Kidney (tissue), 14 donors: ENCODE results near the gene KRT7. TPM values are rescaled to one million over a fixed set of nuclear protein-coding genes. Genes with fewer than 3 reads are reported as not detected.

Source experiments
- DNase-seq, 5 donors: peaks; one replicate each; pipeline ENCODE4 v3.0.0-alpha.2; 2013 to 2020
- FAIRE-seq: peaks from 2 replicates; lab custom pipeline; 2012; peaks lifted over from hg19 to GRCh38; lab: Jason Lieb, UNC
- H3K27ac ChIP-seq, 2 donors: one replicate each; pipeline ENCODE4 v1.7.0; 2013; ENCODE audit warnings: low read depth in 2 of 2, low read length in 2 of 2, inconsistent platforms in 1 of 2
- H3K27me3 ChIP-seq: one replicate; pipeline ENCODE4 v1.7.1; 2013; ENCODE audit warnings: low read length, inconsistent platforms; ENCODE audit not compliant: control insufficient read depth, insufficient read depth
- H3K36me3 ChIP-seq, 3 donors: one replicate each; pipeline versions ENCODE4 v1.7.0 to v1.7.1; 2013; ENCODE audit warnings: low read length in 3 of 3, control low read depth in 1 of 3, inconsistent platforms in 1 of 3; ENCODE audit not compliant: insufficient read depth in 3 of 3, control insufficient read depth in 2 of 3
- H3K4me1 ChIP-seq, 3 donors: one replicate each; pipeline versions ENCODE4 v1.7.0 to v1.7.1; 2013; ENCODE audit warnings: low read length in 3 of 3, inconsistent platforms in 1 of 3, low read depth in 1 of 3; ENCODE audit not compliant: control insufficient read depth in 2 of 3, insufficient read depth in 2 of 3
- H3K4me3 ChIP-seq, 3 donors: one replicate each; pipeline versions ENCODE4 v1.7.0 to v1.8.1; 2013; ENCODE audit warnings: low read length in 3 of 3, control low read depth in 1 of 3, inconsistent platforms in 1 of 3
- H3K9ac ChIP-seq, 3 donors: one replicate each; pipeline versions ENCODE4 v1.7.0 to v1.7.1; 2013; ENCODE audit warnings: low read length in 3 of 3, control low read depth in 1 of 3, inconsistent platforms in 1 of 3
- H3K9me3 ChIP-seq, 3 donors: one replicate each; pipeline versions ENCODE4 v1.7.0 to v1.7.1; 2013; ENCODE audit warnings: low read length in 3 of 3, control low read depth in 1 of 3, inconsistent platforms in 1 of 3; ENCODE audit not compliant: control insufficient read depth in 2 of 3, insufficient read depth in 1 of 3
- intact Hi-C: fragments of 100-400 bp; cut with DNase I; formaldehyde crosslinking; loops from one replicate; pipeline ENCODE4 v1.11.1; 2022
- polyA plus RNA-seq: library from polyadenylated mRNA; stranded (reverse); fragments of 350-450 nt; fragmentation: Illumina TruSeq; extraction: RNeasy Lipid Tissue Mini Kit (QIAGEN cat#74804); gene quantifications from one replicate; pipeline ENCODE4 v1.2.3, GENCODE V29; 2014; ENCODE audit warnings: low read depth, low replicate concordance; ENCODE audit not compliant: insufficient read depth
- total RNA-seq: library from RNA; stranded (reverse); fragmentation: NEBNext Ultra II Directional; extraction: Animal tissue kit (Norgen Biotek cat#: 25700); gene quantifications from one replicate; pipeline ENCODE4 v1.2.1, GENCODE V29; 2021
- TF ChIP-seq, protein P1 (sequence below): IDR thresholded peaks from 3 replicates; pipeline ENCODE4 v1.5.1; 2012; ENCODE audit warnings: mild to moderate bottlenecking, moderate library complexity, borderline replicate concordance; ENCODE audit not compliant: insufficient read depth; ENCODE audit errors: extremely low read depth
- donor health status: control.
- donor health status: control.
- donor health status: control.
- donor health status: control.
- donor health status: control.
- donor health status: DM: yes; HTN: yes; CAD: no.
- donor health status: Normal renal cell carcinoma (clear cell type).

Gene KRT7
- total and polyA plus RNA-seq, 2 donors from 2014 or later, result 173 to 1,490 TPM

DNA sequence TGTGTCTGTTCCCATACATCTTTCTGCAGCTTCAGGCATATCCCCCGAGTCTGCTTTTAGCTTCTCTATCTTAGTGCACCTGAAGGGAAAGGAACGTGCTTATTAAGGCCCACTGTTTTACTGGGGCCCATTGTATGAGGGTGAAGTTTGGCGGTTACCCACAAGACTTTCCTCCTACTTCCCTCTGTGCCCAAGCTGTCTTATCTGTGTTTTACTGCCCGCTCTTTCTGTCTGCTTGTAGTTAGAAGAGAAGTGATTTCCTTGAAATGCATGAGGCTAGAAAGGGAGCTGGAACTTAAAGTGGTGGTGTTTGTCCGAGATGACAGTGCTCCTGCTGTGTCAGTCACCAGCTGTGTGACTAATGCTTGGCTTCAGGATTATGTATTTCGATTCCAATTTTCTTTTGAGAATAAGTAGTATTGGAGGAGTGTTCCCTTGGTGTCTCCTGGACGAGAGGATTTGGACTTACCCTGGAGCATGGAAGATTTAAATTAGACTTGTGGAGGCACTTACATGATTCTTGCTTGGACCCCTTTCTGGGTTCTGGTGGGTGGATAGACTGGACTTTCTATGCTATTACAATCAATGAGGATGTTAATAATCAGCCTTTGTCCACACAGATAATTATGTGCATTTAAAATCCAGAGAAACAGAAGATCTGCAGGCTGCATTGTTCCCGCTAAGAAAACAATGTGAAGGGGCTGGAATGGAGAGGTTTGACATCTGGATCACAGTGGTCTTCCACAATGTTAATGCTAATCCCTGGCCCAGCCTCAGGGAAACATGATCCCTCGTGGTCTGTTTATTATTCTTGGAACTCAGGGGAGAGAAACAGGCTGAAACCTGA, 27.5 kb downstream of the KRT7 start:
- Histone ChIP-seq H3K9ac (no peak overlapping the region), H3K36me3 (no peaks in the 10 kb centered on the region), H3K27ac (no peak overlapping the region), H3K9me3 (no peaks in the 10 kb centered on the region), H3K4me1 (peaks cover 0 to 4% (median 3%) of the 10 kb centered on the region in 3 donors), H3K27me3 (peaks cover 19% of the 10 kb centered on the region), H3K4me3 (no peak overlapping the region)
- TF ChIP-seq, protein P1, sequence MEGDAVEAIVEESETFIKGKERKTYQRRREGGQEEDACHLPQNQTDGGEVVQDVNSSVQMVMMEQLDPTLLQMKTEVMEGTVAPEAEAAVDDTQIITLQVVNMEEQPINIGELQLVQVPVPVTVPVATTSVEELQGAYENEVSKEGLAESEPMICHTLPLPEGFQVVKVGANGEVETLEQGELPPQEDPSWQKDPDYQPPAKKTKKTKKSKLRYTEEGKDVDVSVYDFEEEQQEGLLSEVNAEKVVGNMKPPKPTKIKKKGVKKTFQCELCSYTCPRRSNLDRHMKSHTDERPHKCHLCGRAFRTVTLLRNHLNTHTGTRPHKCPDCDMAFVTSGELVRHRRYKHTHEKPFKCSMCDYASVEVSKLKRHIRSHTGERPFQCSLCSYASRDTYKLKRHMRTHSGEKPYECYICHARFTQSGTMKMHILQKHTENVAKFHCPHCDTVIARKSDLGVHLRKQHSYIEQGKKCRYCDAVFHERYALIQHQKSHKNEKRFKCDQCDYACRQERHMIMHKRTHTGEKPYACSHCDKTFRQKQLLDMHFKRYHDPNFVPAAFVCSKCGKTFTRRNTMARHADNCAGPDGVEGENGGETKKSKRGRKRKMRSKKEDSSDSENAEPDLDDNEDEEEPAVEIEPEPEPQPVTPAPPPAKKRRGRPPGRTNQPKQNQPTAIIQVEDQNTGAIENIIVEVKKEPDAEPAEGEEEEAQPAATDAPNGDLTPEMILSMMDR, result no peak
- FAIRE-seq (no peak), DNase-seq (peak in 4 of 5 donors; percentile 57 to 87 (median 74))
- intact Hi-C loops, result no loop called here

DNA sequence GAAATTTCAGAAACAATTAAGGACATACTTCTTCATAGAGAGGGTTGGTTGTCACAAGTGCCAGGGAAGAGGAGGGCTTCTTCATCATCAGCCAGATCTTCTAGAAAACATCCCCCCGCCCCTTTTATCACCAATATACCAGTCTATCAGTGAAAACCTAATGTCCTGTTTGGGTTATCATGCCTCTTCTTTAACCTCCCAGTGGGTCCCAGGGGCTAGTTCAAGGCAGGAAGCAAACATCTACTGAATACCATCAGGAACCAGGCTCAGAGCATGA, 28.1 kb downstream of the KRT7 start:
- no peak overlapping the region for H3K27ac ChIP-seq
- H3K9ac ChIP-seq, result no peak overlapping the region
- intact Hi-C loops, result no loop called here
- H3K27me3 ChIP-seq, result peaks cover 18% of the 10 kb centered on the region
- DNase-seq (no peak), FAIRE-seq (no peak)
- H3K36me3 ChIP-seq, result no peaks in the 10 kb centered on the region
- H3K4me1 ChIP-seq, result peaks cover 0 to 4% (median 3%) of the 10 kb centered on the region in 3 donors
- TF ChIP-seq, protein P1, result no peak
- H3K9me3 ChIP-seq, result no peaks in the 10 kb centered on the region
- H3K4me3 ChIP-seq, result no peak overlapping the region

DNA sequence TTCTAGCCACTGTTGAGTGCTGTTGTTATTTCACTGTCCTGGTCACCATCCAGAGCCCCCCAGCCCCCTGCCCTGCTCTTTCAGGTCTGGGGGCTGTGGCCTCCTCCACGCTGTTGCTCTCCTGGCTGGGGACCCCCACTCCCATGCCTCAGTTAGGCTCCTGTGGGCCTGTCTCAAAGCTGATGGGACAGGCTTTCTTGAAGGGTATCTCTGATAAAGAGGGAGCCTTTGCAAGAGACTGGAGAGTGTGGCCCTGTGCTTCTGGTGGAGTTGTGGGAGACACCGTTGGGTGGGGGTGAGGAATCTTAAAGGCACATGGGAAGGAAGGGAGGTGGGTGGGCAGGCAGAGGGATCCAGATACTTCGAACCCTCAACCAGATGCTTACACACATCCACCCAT, 29.2 kb downstream of the KRT7 start:
- intact Hi-C loops, result no loop called here
- Histone ChIP-seq H3K36me3 (no peaks in the 10 kb centered on the region), H3K9me3 (no peaks in the 10 kb centered on the region), H3K27ac (no peak overlapping the region), H3K27me3 (peaks cover 7% of the 10 kb centered on the region), H3K4me1 (peaks cover 0 to 4% (median 3%) of the 10 kb centered on the region in 3 donors), H3K9ac (no peak overlapping the region), H3K4me3 (no peak overlapping the region)
- FAIRE-seq, result no peak
- TF ChIP-seq, protein P1, result no peak
- peak in 1 of 5 donors; percentile 57 for DNase-seq
